Stimulated activated naive CD8-positive, alpha-beta T cell treated with anti-CD3 and anti-CD28 coated beads, Interleukin-15, amount 100 ng/mL, for 72 hours (primary cell): Measurements from ENCODE around the gene PNPLA8.

Experiments
- ATAC-seq: fragments of 150-1000 bp; cut with Tn5 transposase; 2 replicates; pipeline ENCODE4 v1.10.0; 2021; ENCODE audit warnings: mild to moderate bottlenecking, moderate library complexity
- DNase-seq, 2 donors: peaks; one replicate each; pipeline ENCODE4 v3.0.0; 2021 to 2022
- H3K27ac Mint-ChIP-seq, 2 donors: one replicate each; pipeline ENCODE4 v1.8.0; 2022; ENCODE audit warnings: mild to moderate bottlenecking in 2 of 2, mixed read lengths in 2 of 2, moderate library complexity in 2 of 2
- H3K27me3 Mint-ChIP-seq: one replicate; pipeline ENCODE4 v1.8.0; 2022; ENCODE audit warnings: mixed read lengths
- H3K4me1 Mint-ChIP-seq: one replicate; pipeline ENCODE4 v1.8.0; 2022; ENCODE audit warnings: mild to moderate bottlenecking, mixed read lengths
- H3K4me3 Mint-ChIP-seq, 2 donors: one replicate each; pipeline ENCODE4 v1.8.0; 2022; ENCODE audit warnings: mild to moderate bottlenecking in 2 of 2, mixed read lengths in 2 of 2, moderate library complexity in 1 of 2
- H3K9me3 Mint-ChIP-seq, 2 donors: one replicate each; pipeline ENCODE4 v1.8.0; 2022; ENCODE audit warnings: mixed read lengths in 2 of 2

Gene PNPLA8

GRCh38 chr7:108449521-108449920, 76.4 kb downstream of the PNPLA8 start:
- ATAC-seq: no peak
- H3K9me3 Mint-ChIP-seq: no peaks in the 10 kb centered on the region
- H3K4me1 Mint-ChIP-seq: peaks cover 72% of the 10 kb centered on the region
- H3K4me3 Mint-ChIP-seq: no peak overlapping the region
- H3K27me3 Mint-ChIP-seq: no peaks in the 10 kb centered on the region
- no peak for DNase-seq
- no peak overlapping the region for H3K27ac Mint-ChIP-seq

DNA sequence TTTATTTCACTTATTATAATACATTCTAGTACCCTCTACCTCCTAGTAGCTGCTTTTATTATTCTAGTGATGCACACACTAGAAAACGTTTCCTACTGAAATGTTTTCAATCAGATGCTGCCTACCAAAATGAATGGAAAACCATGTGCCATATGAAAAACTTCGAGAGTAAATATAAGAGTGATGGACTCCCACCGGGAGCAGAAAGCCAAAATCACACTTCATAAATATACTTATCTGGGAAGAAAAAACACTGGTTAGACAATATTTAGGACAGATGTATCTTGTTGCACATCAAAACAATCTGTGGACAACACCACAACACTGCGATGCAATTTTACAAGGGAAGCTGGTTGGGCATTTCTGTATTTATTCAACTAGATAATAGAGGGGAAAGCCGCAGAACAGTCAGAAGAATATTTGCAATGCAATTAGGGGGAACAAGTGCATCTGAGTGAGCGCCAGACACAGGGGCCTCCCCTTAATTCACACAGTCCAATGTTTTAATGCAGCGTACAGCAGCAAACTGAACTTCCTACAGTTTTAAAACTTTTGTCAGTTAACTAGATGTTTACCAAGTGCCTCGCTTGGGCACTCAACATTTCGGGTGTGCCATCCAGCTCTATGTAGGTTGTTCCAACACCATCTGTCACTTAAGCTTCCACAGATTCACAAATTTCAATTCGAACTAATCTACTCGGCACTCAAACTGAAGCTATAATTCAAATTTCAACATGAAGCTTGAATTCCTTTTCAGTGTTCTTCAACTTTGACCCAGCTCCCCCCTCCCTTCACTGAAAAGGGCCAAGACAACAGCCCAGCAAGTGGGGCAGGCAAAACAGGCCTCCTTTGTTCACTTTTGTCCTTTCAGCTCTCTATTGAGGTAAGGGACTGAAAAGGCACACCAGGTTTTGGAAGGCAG, 77.1 kb downstream of the PNPLA8 start:
- ATAC-seq: no peak
- Mint-ChIP-seq H3K9me3 (no peaks in the 10 kb centered on the region), H3K4me1 (peaks cover 65% of the 10 kb centered on the region), H3K4me3 (no peak overlapping the region), H3K27ac (no peak overlapping the region), H3K27me3 (no peaks in the 10 kb centered on the region)
- DNase-seq: no peak

GRCh38 chr7:108442039-108442568, 83.8 kb downstream of the PNPLA8 start:
- Mint-ChIP-seq H3K4me3 (peak overlapping the region in 1 of 2 donors; percentile 60), H3K27me3 (no peaks in the 10 kb centered on the region), H3K9me3 (no peaks in the 10 kb centered on the region), H3K27ac (no peak overlapping the region), H3K4me1 (peaks cover 33% of the 10 kb centered on the region)
- ATAC-seq (peak; percentile 100), DNase-seq (peak; percentile 38 to 66)

DNA sequence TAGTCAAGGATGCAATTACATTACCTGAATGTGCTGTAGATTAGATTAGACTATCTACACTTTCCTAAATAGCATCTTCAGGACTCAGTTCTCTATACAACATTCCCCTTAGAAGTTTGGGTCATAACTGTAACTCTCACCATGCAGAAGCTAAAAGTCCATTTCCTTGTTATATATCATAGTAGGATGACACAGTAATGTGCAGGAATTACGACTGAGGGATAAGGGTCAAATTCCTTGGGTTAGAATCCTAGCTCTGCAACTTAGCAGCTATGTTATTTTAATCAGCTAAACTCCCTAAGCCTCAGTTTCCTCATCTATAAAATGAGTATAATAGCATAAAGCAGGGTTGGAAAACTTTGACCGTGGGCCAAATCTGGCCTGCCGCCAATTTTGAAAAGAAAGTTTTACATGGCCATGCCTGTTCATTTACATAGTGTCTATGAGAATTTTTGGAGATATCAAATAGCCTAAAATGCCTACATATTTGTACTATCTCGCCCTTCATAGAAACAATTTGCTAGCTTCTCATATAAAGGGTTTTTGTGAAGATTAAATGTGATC, 84.5 kb downstream of the PNPLA8 start:
- no peaks in the 10 kb centered on the region for H3K9me3 Mint-ChIP-seq
- DNase-seq (no peak), ATAC-seq (no peak)
- no peak overlapping the region for H3K27ac Mint-ChIP-seq
- peaks cover 33% of the 10 kb centered on the region for H3K4me1 Mint-ChIP-seq
- H3K27me3 Mint-ChIP-seq: no peaks in the 10 kb centered on the region
- no peak overlapping the region for H3K4me3 Mint-ChIP-seq

DNA sequence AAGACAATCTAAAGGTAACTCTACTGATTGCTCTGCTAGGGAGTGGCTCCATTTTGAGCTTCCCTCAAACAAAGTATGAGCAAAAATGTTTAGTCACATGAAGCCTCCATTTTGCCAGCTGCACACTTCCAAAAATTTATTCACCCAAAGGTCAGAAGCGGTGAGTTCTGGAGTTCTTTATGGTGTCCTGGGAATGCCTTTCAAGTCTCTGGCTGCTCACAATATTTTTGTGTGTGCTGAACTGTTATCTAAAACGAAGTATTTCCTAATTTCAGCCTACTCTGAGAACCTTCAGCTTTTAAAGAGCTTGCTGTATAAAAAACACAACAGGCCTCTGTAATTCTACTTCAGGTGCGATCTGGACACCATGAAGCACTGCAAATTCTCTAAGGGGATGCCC, 85.3 kb downstream of the PNPLA8 start:
- ATAC-seq (no peak), DNase-seq (no peak)
- Mint-ChIP-seq H3K27ac (no peak overlapping the region), H3K27me3 (no peaks in the 10 kb centered on the region), H3K4me3 (no peak overlapping the region), H3K4me1 (peaks cover 28% of the 10 kb centered on the region), H3K9me3 (peaks cover 0 to under 1% of the 10 kb centered on the region in 2 donors)

DNA sequence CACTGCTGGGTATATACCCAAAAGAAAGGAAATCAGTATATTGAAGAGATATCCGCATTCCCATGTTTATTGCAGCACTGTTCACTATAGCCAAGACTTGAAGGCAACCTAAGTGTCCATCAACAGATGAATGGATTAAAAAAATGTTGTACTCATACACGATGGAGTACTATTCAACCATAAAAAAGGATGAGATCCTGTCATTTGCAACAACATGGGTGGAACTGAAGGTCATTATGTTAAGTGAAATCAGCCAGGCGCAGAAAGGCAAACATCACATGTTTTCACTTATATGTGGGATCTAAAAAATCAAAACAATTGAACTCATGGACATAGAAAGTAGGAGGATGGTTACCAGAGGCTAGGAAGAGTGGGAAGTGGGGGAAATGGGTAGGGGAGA, 89.0 kb downstream of the PNPLA8 start:
- Mint-ChIP-seq H3K4me3 (no peak overlapping the region), H3K4me1 (peaks cover 45% of the 10 kb centered on the region), H3K9me3 (peaks cover 0 to 9% of the 10 kb centered on the region in 2 donors), H3K27me3 (no peaks in the 10 kb centered on the region), H3K27ac (no peak overlapping the region)
- DNase-seq (no peak), ATAC-seq (no peak)

- H3K27ac Mint-ChIP-seq: peak overlapping the region in 1 of 2 donors; percentile 49
- ATAC-seq (no peak), DNase-seq (no peak)
- peak overlapping the region in 1 of 2 donors; percentile 64 for H3K4me3 Mint-ChIP-seq
- H3K27me3 Mint-ChIP-seq: no peaks in the 10 kb centered on the region
- peaks cover 60% of the 10 kb centered on the region for H3K4me1 Mint-ChIP-seq
- peaks cover 0 to 9% of the 10 kb centered on the region in 2 donors for H3K9me3 Mint-ChIP-seq
Observed at GRCh38 chr7:108434010-108434409, 91.9 kb downstream of the PNPLA8 start.

DNA sequence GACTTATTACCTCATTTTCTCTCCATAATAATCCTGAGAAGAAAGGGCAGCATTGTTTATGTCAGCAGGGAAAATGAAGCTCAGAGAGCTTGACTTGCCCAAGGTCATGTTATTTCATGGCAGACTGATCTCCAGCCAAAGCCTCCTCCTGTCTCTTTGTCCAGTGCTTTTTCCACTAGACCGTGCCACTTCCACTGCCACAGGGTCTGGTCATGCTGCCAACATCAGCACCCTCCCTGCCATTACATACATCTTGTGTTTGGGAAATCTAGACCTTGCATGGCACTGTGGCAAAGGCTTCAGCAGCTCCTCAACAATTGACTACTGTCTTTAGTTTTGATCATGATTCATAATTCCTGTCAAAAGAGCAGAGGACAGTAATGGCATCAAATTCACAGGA, 94.8 kb downstream of the PNPLA8 start:
- H3K9me3 Mint-ChIP-seq: peaks cover 0 to 9% of the 10 kb centered on the region in 2 donors
- ATAC-seq (no peak), DNase-seq (no peak)
- H3K4me1 Mint-ChIP-seq: peaks cover 58% of the 10 kb centered on the region
- H3K27me3 Mint-ChIP-seq: no peaks in the 10 kb centered on the region
- no peak overlapping the region for H3K27ac Mint-ChIP-seq
- H3K4me3 Mint-ChIP-seq: no peak overlapping the region

GRCh38 chr7:108430664-108431063, 95.3 kb downstream of the PNPLA8 start:
- Mint-ChIP-seq H3K4me1 (peaks cover 56% of the 10 kb centered on the region), H3K27me3 (no peaks in the 10 kb centered on the region), H3K9me3 (peaks cover 0 to 9% of the 10 kb centered on the region in 2 donors), H3K27ac (no peak overlapping the region), H3K4me3 (no peak overlapping the region)
- no peak for DNase-seq
- ATAC-seq: no peak

- ATAC-seq (no peak), DNase-seq (no peak)
- Mint-ChIP-seq H3K4me3 (no peak overlapping the region), H3K27me3 (no peaks in the 10 kb centered on the region), H3K4me1 (peaks cover 47% of the 10 kb centered on the region), H3K27ac (no peak overlapping the region), H3K9me3 (peaks cover 0 to 3% of the 10 kb centered on the region in 2 donors)
Observed at GRCh38 chr7:108427766-108428165, 98.2 kb downstream of the PNPLA8 start.

DNA sequence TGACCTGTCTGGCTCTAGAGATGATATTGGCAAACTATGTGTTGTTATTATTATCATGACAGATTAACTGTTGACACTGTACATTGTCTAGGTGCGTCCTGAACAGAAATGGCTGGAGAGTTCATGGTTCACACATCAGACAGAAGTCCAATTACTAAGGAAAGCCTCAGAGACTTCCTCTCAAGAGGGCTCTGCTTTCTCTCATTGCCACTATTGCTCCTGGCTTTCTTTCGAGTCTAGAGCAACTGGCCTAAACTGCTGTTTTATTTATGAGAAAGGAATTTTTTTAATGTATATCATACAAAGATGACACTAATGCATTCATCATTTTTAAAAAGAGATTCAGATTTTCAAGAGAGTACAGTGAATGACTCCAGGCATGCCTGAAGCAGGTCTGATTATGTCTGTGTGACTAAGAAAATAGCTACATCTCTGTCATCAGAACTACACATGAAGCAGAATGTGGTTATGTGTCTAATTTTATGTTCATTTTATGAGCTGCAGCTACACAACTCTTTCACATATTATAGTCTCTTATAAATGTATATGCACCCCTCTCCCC, 100.1 kb downstream of the PNPLA8 start:
- no peaks in the 10 kb centered on the region for H3K27me3 Mint-ChIP-seq
- peak; percentile 51 for ATAC-seq
- H3K4me1 Mint-ChIP-seq: peaks cover 51% of the 10 kb centered on the region

GRCh38 chr7:108424013-108424412, 101.9 kb downstream of the PNPLA8 start:
- Mint-ChIP-seq H3K4me1 (peaks cover 51% of the 10 kb centered on the region), H3K27ac (peak overlapping the region in 1 of 2 donors; percentile 73), H3K4me3 (peak overlapping the region; percentile 4 to 51), H3K27me3 (no peaks in the 10 kb centered on the region), H3K9me3 (no peaks in the 10 kb centered on the region)
- DNase-seq (no peak), ATAC-seq (no peak)

More for the DNA sequence above, 100.1 kb downstream of the PNPLA8 start:
- Mint-ChIP-seq H3K27ac (no peak overlapping the region), H3K9me3 (no peaks in the 10 kb centered on the region), H3K4me3 (no peak overlapping the region)
- DNase-seq: no peak

DNA sequence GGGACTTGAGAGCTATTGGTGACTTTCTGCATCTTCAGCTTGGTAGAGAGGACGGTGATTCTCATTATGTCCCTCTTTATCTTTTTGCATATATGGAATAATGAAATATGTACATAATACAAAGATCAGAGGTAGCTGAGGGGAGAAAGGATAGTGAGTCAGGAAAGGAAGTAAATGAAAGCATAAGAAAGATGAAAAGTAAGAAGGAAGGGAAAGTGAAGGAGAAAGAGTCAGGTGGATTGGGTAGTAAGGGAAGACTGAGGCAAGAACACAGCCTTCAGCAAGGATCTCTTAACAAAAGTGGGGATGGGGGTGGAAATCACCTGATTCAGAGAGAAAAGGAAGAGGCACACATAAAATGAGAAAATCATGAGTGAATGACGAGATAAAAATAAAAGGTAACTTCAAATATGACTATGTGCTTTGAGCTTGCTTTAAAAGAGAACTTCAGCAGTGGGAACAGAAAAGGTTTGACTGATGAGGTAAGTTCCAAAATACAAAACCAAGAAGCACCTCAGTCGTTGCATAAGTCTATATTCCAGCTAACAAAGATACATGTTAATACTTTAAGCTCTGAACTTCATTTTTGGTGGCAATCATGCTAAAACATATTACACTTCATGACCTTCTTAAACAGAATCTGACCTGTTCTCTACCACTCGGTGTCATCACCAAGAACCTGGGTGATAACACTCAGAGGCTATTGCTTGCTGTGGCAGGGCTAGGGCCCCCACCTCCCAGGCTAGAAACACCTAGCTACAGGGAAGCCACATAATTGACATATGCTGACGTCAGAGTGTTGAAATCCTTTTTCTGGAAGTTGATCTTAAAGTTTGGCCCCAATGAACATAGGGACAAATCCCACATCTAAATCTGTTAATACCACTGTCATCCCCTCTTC, 102.6 kb downstream of the PNPLA8 start:
- H3K4me1 Mint-ChIP-seq: peaks cover 55% of the 10 kb centered on the region
- no peaks in the 10 kb centered on the region for H3K9me3 Mint-ChIP-seq
- H3K4me3 Mint-ChIP-seq: peak overlapping the region; percentile 19 to 51
- H3K27ac Mint-ChIP-seq: peak overlapping the region in 1 of 2 donors; percentile 73
- DNase-seq (no peak), ATAC-seq (peak; percentile 86)
- H3K27me3 Mint-ChIP-seq: no peaks in the 10 kb centered on the region

DNA sequence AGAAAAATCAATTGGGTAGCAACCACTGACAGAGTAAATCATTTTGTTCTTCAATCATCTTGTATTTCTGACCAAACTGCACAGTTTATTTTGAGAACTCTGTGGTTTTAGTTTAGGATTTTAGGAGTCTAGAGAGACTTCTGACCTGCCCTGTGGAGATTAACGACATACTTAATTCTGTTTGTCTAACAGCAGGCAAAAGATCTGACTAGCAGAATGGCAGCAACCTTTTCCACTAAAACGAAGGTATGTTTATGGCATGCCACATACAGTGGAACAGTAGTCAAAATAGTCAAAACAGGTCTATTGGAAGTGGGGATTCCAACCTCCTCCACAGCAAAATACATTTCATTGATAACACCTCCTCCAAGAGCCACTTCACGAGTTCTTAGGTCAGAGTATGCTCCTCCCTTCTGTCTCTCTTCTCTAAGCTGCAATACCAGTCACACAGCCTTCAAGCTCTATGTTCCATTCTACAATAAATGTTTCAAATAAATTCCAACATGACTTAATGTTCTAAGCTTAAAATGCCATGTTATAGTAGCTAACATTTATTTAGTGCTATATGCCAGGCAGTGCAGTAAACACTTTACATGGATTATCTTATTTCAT, 104.1 kb downstream of the PNPLA8 start:
- peak overlapping the region in 1 of 2 donors; percentile 23 for H3K4me3 Mint-ChIP-seq
- no peak for DNase-seq
- no peak for ATAC-seq
- H3K27me3 Mint-ChIP-seq: no peaks in the 10 kb centered on the region
- H3K4me1 Mint-ChIP-seq: peaks cover 70% of the 10 kb centered on the region
- no peaks in the 10 kb centered on the region for H3K9me3 Mint-ChIP-seq
- no peak overlapping the region for H3K27ac Mint-ChIP-seq
